ENCODE data around the gene TNFSF18.

The TNFSF18 gene

DNA sequence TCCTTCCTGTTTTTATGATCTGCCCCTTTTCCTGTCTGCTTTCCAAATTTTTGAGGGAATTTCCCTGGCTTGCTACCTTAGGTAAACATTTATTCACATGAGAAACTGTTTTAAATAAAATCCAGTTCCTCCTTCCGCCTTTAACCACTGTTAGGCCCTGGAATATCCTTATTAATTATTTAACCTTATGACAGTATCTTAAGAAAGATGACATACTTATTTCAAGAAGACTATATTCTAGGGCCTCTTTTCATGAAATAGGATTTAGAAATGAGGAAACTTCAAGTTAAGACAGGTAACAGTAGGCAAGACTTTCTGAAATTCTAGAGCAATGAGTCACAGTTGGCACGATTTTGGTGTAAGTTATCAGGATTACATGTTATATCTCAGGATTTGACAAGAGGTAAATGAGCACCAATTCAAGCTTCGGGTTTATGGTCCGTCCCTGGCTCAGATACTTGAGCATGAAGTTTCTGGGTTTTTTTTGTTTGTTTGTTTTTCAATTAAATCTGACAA lies 2.0 kb upstream of the TNFSF18 start:
- TF ChIP-seq, protein P1, sequence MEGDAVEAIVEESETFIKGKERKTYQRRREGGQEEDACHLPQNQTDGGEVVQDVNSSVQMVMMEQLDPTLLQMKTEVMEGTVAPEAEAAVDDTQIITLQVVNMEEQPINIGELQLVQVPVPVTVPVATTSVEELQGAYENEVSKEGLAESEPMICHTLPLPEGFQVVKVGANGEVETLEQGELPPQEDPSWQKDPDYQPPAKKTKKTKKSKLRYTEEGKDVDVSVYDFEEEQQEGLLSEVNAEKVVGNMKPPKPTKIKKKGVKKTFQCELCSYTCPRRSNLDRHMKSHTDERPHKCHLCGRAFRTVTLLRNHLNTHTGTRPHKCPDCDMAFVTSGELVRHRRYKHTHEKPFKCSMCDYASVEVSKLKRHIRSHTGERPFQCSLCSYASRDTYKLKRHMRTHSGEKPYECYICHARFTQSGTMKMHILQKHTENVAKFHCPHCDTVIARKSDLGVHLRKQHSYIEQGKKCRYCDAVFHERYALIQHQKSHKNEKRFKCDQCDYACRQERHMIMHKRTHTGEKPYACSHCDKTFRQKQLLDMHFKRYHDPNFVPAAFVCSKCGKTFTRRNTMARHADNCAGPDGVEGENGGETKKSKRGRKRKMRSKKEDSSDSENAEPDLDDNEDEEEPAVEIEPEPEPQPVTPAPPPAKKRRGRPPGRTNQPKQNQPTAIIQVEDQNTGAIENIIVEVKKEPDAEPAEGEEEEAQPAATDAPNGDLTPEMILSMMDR (IDR thresholded peaks at IDR 0.05): no peak

DNA sequence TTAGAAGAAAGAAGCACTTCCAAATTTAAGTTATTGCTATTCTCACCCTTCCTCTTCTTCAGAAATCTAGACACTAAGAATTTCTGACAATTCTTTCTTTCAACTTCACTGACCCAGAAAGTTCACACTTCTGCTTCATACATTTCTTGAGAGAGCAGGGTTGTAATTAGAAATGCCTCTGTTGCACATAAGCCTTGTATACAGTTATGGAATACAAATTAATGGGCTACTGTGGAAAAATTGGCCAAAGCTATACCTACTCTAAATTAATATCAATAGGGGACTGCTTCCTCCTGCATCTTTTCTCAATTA lies 1.5 kb downstream of the TNFSF18 start:
- TF ChIP-seq, protein P1 (IDR thresholded peaks at IDR 0.05): no peak

DNA sequence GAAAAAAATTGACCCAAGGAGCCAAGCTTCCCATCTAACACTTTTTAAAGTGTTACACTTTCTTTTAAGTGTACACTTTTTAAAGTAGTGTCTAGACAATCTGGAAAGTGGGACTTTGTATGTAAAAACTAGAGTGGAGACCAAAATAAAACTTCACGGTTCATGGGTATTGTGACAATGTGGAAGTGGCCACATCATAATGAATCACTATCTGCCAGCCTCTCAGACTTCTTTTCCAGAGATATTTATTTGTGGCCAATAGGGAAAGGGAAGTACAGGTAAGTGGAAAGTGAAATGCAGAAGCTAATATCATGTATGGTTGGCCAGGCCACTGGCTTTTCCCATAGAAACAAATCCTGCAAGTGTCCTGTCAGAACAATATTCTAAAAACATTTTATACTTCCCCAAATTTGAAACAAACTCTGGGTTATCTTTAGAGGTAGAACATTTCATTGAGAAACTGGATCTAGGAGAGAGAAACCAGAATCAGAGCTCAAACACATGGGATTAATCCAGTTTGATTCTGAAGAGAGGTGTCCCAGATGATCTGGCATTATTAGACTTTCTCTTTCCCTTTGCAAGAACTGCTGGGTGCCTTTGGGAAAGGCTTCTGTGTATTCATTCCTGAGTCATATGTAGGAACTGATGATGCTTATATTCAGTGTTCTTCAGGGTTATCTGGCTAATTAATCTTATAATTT lies 2.0 kb downstream of the TNFSF18 start:
- TF ChIP-seq, protein P1 (IDR thresholded peaks at IDR 0.05): no peak

DNA sequence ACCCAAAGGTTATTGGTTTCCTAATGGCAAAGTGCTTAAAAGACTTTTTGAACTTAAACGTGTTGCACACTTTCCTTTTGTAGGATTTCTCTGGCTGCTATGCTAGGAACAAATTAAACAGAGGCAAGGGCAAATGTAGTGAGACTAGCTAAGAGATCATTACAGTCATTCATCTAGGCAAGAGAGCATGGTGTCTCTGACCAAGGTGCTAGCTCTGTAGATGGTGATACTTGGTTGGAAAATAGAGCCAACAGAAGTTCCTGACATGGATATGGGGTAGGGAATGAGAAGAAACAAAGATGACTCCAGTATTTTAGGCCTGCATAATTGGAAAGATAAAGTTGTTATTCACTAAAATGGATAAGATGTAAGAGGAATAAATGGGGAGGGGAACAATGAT lies 6.1 kb downstream of the TNFSF18 start:
- TF ChIP-seq, protein P1 (IDR thresholded peaks at IDR 0.05): no peak

DNA sequence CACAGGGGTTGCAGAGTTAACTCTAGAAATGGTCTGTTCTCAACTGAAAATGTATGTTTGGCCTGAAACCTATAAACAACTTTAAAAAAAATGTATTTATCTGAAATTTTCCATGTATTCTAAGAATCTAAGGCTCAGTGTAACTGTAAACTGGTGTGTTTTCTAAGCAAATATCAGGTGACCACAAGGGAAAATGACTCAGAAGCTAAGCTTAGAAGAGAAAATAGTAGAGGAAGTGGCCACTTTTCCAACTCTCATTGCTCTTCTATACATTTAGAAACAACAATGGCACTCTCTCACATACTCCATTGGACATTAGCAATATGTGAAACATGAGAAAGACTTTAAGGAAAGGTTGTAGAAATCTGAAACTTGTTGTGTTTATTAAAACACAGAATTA lies 7.5 kb downstream of the TNFSF18 start:
- TF ChIP-seq, protein P1 (IDR thresholded peaks at IDR 0.05): no peak

DNA sequence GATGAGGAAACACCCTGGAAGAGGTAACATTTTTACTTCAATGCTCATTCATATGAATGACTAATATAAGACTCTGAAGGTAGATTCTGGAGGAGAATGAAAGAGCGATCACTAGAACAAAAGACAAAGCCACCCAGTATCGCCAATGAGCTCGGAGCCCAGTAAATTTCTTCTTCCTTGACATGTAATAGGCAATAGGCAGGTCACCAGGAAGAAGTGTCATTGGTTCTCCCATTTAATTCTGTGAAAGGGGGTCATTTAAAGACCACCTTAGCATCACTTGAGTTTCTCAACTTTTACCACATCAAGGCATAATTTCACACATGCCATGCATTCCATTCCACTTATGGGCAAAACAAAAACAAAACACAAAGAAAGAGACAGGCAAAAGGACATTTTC lies 7.9 kb downstream of the TNFSF18 start:
- TF ChIP-seq, protein P1 (IDR thresholded peaks at IDR 0.05): no peak

DNA sequence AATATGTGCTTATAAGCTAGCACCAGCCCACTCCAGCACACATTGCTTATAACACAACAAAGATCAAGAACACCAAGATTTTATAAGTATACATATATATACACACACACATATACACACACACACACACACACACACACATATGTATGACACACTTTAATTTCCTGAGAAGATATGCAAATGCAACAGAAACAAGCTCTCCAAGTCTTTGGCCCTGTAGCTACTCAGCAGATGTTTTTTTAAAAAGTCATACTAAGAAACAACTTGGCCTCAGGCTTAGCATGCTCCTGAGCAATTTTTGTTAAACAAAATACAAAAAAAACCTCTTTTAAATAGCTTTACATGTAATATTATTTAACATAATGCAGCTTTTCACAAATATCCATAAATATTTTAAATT lies 11.1 kb downstream of the TNFSF18 start:
- TF ChIP-seq, protein P1 (IDR thresholded peaks at IDR 0.05): no peak
